GM19395 (cell line): Measurements from ENCODE around the gene UBQLN2.
"Not testable (repeated sequence)": the region's sequence is repeated elsewhere in the genome, so short reads cannot be mapped to it uniquely, and the experiment has no call there.

Source experiments
- ATAC-seq: cut with Tn5 transposase; IDR thresholded peaks from one replicate; pipeline ENCODE4 v1.9.1; 2021; ENCODE audit warnings: mild to moderate bottlenecking, moderate library complexity; ENCODE audit not compliant: unreplicated experiment

Gene UBQLN2

DNA sequence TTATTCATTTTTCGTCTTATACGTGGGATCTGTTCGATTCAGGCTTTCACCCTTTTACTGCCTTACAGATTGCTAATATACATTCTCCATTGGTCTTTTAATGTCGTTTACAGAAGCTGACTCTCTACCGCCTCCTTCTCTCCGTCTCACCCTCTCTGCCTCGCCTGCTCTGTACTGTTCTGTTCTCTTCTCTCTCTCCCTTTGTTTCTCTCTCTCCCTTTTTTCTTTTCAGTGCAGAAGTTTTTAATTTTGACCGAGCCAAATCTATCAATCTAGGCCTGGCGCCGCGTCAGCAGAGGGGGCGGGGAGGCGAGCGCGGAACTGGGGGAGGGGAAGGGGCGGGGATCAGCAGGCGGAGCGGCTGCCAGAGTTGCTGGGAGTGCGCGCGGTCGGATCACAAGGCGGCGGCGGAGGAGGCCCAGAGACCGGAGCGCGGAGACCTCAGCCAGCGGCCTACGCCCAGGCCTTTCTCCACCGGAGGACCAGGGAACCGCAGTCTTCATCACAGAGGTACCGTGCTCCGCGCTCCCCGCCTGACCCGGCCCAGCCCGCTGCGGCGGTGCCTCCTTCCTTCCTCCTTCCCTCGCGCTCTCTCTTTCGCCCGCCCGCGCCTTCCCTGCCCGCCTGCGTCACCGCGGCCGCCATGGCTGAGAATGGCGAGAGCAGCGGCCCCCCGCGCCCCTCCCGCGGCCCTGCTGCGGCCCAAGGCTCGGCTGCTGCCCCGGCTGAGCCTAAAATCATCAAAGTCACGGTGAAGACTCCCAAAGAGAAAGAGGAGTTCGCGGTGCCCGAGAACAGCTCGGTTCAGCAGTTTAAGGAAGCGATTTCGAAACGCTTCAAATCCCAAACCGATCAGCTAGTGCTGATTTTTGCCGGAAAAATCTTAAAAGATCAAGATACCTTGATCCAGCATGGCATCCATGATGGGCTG lies at the start of gene UBQLN2:
TSS of gene UBQLN2 (plus strand) at position 397 of the 931 bp plus-strand sequence. CDS start at position 644, 247 bp downstream.
- ATAC-seq, result peak; percentile 69

DNA sequence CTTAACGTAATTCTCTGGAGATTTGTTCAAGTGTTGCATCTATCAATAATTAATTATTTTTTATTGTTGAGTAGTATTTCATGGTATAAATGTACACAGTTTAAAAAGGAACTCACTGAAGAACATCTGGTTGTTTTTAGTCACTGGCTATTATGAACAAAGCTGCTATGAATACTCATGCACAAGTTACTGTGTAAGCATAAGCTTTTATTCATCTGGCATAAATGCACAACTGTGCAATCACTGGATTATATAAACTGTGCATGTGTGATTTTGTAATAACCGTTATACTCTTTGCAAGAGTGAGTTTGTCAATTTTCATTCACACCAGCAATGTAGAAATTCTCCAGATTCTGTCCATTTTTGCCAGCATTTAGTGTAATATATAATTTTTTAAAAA lies 43.8 kb upstream of the UBQLN2 start:
- ATAC-seq, result no peak

DNA sequence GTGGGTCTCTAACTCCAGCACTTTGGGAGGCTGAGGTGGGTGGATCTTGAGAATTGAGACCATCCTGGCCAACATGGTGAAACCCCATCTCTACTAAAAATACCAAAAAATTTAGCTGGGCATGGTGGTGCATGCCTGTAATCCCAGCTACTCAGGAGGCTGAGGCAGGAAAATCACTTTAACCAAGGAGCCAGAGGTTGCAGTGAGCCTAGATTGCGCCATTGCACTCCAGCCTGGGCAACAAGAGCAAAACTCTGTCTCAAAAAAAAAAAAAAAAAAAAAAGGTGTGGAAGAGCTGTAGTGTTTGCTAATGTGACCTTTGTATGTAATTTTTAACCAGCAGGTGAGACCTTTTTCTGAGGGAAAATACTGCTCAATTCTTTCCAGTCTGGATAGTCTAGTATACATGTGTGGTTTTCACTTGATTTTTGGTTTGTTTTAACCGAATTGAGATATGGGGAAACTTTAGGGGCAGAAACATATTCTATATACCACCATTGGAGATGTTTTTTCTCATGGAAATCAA lies 33.9 kb upstream of the UBQLN2 start:
- ATAC-seq, result not testable (repeated sequence)

DNA sequence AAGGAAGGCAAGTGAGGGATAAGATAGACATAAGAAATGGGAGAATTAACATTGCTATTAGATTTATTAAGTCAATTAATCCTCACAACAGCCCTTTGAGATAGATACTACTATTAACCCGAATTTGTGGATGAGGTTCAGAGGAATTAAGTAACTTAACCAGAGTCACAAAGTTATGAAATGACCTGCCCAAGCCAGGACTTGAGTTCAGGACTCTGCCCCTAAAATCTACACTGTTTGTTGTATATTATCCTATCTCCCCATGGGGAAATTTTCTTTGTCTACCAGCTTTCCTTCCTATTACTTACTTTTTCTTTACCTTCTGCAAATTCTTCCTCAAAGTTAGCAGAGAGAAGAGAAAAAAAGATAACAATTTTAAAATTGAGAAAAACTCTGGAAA lies 33.4 kb upstream of the UBQLN2 start:
- ATAC-seq, result no peak

DNA sequence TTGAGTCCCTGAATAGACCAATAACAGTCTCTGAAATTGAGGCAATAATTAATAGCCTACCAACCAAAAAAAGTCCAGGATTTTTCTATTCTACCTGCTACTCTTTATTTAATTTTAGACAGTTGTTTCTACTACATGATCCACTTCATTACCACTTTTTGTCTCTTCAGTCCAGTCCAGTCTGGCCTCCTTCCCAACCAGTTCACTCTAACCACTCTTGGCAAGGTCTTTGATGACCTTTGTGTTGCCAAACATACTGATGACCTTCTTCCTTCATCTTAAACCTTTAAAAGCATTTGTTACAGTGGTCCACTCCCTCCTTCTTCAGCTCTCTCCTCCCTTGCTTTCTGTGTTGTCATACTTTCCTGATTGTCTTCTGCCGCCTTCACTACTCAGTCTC lies 12.8 kb upstream of the UBQLN2 start:
- ATAC-seq, result no peak

DNA sequence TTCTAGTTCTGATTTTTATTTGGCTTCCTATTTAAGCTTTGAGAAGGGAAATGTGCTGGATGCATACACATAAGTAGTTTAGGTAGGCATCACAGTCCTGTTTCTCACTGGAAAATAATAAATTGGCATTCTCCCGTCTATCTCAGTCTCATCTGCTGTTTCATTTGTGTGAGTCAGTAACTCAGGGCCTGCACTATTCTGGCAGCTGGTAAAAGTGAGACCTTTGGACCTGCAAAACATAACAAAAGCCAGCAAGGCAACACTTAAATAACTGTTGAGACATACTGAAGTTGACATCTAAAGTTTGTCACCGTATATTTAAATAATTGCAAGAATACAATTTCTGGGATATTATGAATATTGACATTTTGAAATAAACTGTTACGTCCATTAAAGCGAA lies 8.6 kb upstream of the UBQLN2 start:
- ATAC-seq, result no peak

DNA sequence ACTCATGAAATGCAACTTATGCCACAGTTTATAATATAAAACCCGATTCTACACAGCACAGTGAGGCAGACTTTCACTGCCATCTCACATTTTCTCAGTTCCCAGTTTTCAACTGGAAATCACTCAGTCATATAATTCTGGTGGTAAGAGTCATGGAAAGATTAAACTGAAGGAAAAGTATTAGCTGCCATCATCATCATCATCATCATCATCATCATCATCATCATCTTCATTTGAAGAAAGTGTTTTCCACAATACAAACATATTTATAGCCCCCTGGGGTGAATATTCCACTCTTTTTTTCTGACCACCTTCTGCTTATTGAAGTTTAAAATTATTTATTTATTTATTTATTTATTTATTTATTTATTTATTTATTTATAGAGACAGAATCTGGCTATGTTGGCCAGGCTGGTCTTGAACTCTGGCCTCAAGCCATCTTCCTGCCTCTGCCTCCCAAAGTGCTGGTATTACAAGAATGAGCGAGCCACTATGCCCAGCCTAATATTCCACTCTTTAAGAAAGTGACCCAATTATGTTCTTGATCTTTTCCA lies 6.0 kb upstream of the UBQLN2 start:
- no peak for ATAC-seq

DNA sequence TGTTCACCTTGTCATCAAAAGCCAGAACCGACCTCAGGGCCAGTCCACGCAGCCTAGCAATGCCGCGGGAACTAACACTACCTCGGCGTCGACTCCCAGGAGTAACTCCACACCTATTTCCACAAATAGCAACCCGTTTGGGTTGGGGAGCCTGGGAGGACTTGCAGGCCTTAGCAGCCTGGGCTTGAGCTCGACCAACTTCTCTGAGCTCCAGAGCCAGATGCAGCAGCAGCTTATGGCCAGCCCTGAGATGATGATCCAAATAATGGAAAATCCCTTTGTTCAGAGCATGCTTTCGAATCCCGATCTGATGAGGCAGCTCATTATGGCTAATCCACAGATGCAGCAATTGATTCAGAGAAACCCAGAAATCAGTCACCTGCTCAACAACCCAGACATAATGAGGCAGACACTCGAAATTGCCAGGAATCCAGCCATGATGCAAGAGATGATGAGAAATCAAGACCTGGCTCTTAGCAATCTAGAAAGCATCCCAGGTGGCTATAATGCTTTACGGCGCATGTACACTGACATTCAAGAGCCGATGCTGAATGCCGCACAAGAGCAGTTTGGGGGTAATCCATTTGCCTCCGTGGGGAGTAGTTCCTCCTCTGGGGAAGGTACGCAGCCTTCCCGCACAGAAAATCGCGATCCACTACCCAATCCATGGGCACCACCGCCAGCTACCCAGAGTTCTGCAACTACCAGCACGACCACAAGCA lies 898 bp downstream of the UBQLN2 start:
- peak; percentile 16 for ATAC-seq

DNA sequence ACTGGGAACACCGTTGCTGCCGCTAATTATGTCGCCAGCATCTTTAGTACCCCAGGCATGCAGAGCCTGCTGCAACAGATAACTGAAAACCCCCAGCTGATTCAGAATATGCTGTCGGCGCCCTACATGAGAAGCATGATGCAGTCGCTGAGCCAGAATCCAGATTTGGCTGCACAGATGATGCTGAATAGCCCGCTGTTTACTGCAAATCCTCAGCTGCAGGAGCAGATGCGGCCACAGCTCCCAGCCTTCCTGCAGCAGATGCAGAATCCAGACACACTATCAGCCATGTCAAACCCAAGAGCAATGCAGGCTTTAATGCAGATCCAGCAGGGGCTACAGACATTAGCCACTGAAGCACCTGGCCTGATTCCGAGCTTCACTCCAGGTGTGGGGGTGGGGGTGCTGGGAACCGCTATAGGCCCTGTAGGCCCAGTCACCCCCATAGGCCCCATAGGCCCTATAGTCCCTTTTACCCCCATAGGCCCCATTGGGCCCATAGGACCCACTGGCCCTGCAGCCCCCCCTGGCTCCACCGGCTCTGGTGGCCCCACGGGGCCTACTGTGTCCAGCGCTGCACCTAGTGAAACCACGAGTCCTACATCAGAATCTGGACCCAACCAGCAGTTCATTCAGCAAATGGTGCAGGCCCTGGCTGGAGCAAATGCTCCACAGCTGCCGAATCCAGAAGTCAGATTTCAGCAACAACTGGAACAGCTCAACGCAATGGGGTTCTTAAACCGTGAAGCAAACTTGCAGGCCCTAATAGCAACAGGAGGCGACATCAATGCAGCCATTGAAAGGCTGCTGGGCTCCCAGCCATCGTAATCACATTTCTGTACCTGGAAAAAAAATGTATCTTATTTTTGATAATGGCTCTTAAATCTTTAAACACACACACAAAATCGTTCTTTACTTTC lies 1.8 kb downstream of the UBQLN2 start:
- peak; percentile 6 for ATAC-seq

DNA sequence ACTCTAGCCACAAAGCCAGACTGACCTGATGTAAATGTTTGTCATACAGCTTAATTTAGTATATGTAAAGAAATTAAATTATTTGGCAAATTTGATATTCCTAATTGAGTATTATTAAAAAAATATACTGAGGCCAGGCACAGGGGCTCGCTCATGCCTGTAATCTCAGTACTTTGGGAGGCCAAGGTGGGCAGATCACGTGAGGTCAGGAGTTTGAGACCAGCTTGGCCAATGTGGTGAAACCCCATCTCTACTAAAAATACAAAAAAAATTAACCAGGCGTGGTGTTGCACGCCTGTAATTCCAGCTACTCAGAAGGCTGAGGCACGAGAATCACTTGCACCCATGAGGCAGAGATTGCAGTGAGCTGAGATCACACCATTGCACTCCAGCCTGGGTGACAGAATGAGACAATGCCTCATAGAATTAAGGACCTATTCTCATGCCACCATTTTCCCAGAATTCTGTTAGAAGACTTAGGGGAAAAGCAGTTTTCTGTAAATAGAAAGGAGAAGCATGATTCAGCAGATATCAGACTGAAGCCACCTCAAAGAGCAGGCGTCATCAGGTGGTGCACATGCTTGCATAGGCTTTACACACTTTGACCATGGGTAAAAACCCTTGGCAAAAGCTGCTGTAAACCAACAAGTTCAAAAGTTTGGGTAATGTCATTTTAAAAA lies 6.1 kb downstream of the UBQLN2 start:
- no peak for ATAC-seq

DNA sequence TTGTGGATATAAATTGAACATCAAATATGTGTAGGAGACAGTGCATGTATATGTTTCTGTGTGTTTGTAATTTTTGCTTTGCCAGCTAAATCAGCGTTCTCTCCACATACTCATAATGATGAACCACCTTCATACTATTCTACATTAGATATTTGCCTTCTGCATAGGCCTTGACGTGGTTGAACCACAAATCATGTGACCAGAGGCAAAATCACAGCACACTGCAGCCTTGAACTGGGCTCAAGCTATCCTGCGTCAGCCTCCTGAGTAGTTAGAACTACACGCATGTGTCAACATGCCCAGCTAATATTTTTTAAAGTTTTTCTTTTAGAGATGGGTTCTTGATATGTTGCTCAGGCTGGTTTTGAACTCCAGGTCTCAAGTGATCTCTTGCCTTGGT lies 9.5 kb downstream of the UBQLN2 start:
- no peak for ATAC-seq

DNA sequence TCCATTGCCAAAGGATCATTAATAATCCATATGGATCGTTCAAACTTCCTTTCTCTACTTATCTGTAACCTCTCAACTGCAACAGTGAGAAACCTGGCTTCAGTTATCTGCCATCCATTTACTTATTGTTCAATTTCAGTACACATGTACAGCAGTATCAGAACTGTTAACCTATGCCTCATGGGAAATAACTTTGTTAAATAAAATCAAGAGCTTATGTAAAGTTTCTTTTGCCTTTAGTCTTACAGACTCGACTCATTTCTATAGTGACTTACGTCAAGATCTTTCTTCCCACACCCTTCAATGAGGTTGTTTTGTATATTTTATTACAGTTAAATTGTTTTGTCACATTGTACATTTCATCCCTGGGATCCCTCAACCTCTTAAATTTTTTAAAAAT lies 11.4 kb downstream of the UBQLN2 start:
- ATAC-seq, result no peak

DNA sequence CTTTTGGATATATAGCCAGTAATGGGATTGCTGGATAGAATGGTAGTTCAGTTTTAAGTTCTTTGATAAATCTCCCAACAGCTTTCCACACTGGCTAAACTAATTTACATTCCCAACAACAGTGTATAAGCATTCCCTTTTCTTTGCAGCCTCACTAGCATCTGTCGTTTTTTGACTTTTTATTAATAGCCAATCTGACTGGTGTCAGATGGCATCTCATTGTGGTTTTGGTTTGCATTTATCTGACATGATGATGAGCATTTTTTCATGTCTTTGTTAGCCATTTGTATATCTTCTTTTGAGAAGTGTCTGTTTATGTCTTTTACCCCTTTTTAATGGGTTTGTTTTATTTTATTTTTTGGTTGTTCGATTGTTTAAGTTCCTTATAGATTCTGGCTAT lies 13.3 kb downstream of the UBQLN2 start:
- no peak for ATAC-seq

DNA sequence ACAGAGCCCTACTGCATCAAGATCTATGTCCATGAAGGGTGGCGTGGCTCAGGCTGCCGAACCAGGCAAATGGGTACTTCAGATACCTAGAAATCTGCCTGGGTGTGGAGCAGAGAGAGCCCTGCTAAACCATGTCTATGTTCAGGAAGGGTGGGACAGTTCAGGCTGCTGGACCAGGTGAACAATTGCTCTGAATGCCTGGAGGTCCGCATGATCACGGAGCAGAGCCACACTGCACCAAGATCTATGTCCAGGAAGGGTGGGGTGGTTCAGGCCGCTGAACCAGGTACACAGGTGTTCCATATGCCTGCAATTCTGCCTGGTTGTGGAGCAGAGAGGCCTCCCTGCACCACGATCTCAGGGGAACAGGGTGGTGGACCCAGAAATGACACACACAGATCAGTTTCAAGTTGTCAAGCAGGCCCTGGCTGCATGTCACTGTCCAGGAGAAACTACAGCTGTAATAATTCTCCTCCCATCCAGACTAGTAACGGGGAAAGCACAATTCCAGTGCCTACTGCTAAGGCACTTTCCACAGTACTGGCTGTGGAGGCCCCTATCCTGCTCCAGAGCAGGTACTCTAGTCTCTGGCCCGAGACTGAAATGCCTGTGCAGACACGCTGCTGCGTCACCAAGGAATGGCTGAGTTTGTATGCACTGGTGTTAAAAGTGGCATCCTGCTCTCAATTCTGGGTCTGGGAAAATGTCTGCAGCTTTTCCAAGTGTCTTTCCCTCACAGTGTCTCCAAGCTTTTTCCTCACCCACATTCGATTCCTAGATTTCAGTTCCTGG lies 25.2 kb downstream of the UBQLN2 start:
- ATAC-seq, result no peak

DNA sequence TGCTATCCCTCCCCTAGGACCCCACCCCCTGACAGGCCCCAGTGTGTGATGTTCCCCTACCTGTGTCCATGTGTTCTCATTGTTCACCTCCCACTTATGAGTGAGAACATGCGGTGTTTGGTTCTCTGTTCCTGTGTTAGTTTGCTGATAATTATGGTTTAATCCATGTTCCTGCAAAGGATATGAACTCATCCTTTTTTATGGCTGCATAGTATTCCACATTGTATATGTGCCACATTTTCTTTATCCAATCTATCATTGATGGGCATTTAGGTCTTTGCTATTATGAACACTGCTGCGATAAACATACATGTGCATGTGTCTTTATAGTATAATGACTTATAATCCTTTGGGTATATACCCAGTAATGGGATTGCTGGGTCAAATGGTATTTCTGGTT lies 28.4 kb downstream of the UBQLN2 start:
- ATAC-seq, result not testable (repeated sequence)

DNA sequence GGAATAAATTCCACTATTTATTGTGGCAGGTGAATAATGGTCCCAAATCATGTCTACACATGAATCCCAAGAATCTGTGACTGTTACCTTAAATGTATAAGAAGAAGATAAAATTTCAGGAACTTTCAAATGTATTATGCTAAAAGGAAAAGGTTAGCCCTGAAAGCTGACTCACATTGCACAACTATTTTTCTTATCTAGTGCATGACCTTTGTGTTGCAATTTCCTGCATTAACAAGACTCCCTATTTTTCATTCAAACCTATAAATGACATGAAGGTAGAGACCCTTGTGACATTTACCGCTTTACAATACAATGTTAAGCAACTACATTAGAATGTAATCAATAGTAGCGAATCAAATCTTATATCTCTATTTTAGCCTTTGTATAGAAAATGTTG lies 36.7 kb downstream of the UBQLN2 start:
- ATAC-seq, result no peak

DNA sequence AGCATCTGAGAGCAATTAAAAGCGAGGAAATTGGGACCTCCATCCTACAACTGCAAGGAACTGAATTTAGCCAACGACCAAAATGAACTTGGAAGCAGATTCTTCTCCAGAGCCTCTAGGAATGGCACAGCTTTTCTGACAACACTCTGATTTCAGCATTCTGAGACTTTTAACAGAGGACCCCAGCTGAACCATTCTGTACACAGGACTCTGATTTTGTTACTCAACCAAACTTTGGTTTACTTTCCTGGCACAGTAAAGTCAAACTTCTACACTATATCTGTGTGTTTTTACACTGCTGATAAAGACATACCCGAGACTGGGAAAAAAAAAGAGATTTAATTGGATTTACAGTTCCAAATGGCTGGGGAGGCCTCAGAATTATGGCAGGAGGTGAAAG lies 37.6 kb downstream of the UBQLN2 start:
- no peak for ATAC-seq

DNA sequence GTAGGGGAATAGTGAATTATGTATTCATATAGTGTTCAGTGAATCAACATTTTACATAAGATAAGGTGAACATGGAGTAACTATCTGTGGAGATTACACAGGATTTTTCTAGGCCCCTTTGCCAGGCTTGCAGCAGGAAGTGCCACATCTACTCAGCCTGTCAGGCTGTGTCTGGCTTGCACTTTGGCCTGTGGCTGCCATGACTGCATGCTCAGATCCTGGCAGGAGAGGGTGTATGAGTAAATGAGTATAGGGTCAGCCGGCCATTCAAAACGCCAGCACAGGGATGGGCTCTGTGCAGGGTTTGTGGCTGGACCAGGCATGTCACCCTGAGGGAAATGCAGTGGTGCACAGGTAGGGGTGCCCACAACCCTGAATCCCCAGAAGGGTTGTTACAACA lies 51.9 kb downstream of the UBQLN2 start:
- ATAC-seq, result no peak
